KOPT-K1 (cell line): Measurements from ENCODE around the gene CCSER1.
"Not testable (repeated sequence)": the region's sequence is repeated elsewhere in the genome, so short reads cannot be mapped to it uniquely, and the experiment has no call there.

Source experiments
- H3K27ac ChIP-seq: fragments of 200-600 bp; sonication (generic); 2 replicates; pipeline ENCODE4 v1.5.1; 2016; ENCODE audit warnings: antibody characterized with exemption, mild to moderate bottlenecking, low read depth, low read length; ENCODE audit not compliant: poor library complexity, severe bottlenecking
- H3K36me3 ChIP-seq: fragments of 200-600 bp; sonication (generic); 2 replicates; pipeline ENCODE4 v1.5.1; 2017; ENCODE audit warnings: antibody characterized with exemption, mild to moderate bottlenecking, low read length, moderate library complexity; ENCODE audit not compliant: insufficient read depth
- H3K9me3 ChIP-seq: fragments of 200-600 bp; sonication (generic); 2 replicates; pipeline ENCODE4 v1.5.1; 2017; ENCODE audit warnings: antibody characterized with exemption, low read length, mild to moderate bottlenecking; ENCODE audit not compliant: insufficient read depth, poor library complexity, severe bottlenecking

Gene CCSER1

DNA sequence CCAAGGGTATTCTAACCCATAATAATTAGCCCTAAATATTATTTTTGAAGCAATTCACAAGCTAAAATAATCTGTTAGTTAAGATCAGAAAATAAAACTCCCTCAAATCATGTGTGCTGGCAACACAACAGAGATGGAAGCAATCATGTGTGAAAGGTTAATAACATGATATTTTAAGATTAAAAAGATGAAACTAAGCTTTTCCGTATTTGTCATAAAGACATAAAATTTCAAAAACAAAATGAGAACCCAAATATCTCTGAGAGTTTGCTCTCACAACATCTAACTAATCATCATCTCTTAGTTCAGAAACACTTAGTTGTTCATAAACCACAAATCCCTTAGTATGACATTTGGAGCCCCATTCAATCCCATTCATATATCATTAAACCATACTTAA, 749.1 kb downstream of the CCSER1 start:
- H3K27ac ChIP-seq = no peak overlapping the region
- no peaks in the 10 kb centered on the region for H3K36me3 ChIP-seq
- H3K9me3 ChIP-seq = no peaks in the 10 kb centered on the region

DNA sequence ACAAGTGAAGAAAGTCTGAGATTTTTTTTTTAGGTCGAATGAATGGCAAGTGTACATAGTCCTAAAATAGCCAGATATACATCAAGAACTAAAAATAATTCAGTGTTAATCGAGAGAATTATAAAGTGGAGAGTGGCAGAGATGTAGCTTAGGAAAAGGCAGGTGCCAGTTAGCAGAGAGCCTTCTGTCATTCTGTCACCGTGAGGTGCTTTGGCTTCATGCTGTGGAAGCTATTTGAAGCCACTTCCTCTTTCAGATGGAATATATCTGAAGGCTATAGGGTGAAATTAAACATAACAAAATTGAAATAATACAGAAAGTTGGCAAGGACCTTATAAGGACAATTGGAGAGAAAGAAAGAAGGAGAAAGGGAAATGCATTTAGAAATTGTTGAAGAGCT, 756.3 kb downstream of the CCSER1 start:
- no peaks in the 10 kb centered on the region for H3K36me3 ChIP-seq
- H3K9me3 ChIP-seq = no peaks in the 10 kb centered on the region
- H3K27ac ChIP-seq = no peak overlapping the region

GRCh38 chr4:90888571-90888970, 761.4 kb downstream of the CCSER1 start:
- H3K9me3 ChIP-seq = no peaks in the 10 kb centered on the region
- no peak overlapping the region for H3K27ac ChIP-seq
- no peaks in the 10 kb centered on the region for H3K36me3 ChIP-seq

DNA sequence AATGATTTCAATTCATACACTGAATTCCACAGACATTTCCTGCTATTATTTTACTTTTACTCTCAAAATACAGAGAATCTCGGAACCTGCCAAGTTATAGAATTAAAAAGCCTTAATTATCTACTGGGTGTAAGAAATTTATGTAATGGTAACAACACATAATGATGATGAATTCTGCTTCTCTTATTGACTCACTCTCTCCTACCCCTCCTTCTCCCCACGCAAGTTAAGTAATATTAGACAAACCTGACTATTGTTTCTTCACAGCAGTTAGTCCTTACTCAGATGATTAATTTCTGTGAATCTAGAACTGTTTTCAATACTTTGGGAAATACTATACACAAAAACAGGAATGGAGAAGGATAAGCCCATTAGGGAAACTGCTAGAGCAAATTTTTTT, 762.0 kb downstream of the CCSER1 start:
- no peak overlapping the region for H3K27ac ChIP-seq
- no peaks in the 10 kb centered on the region for H3K9me3 ChIP-seq

DNA sequence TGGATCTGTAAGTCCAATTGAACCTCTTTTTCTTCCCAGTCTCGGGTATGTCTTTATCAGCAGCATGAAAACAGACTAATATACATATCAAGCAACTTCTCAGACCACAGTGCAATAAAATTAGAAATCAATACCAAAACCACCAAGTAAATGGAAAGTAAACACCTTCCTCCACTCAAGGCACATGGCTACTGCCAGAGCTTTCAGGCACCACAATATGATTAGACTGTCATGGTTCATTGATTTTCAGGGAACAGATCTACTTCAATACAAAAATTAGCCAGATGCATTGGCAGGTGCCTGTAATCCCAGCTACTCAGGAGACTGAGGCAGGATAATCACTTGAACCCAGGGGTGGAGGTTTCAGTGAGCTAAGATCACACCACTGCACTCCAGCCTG, 776.2 kb downstream of the CCSER1 start:
- H3K27ac ChIP-seq, H3K36me3 ChIP-seq, H3K9me3 ChIP-seq: not testable (repeated sequence)

More for the DNA sequence above, 762.0 kb downstream of the CCSER1 start:
- H3K36me3 ChIP-seq = no peaks in the 10 kb centered on the region

GRCh38 chr4:90904021-90904420, 776.8 kb downstream of the CCSER1 start:
- H3K9me3 ChIP-seq = no peaks in the 10 kb centered on the region
- no peaks in the 10 kb centered on the region for H3K36me3 ChIP-seq
- no peak overlapping the region for H3K27ac ChIP-seq

- H3K9me3 ChIP-seq = no peaks in the 10 kb centered on the region
- no peaks in the 10 kb centered on the region for H3K36me3 ChIP-seq
- H3K27ac ChIP-seq = no peak overlapping the region
Measured at GRCh38 chr4:90906239-90906638, 779.0 kb downstream of the CCSER1 start.

DNA sequence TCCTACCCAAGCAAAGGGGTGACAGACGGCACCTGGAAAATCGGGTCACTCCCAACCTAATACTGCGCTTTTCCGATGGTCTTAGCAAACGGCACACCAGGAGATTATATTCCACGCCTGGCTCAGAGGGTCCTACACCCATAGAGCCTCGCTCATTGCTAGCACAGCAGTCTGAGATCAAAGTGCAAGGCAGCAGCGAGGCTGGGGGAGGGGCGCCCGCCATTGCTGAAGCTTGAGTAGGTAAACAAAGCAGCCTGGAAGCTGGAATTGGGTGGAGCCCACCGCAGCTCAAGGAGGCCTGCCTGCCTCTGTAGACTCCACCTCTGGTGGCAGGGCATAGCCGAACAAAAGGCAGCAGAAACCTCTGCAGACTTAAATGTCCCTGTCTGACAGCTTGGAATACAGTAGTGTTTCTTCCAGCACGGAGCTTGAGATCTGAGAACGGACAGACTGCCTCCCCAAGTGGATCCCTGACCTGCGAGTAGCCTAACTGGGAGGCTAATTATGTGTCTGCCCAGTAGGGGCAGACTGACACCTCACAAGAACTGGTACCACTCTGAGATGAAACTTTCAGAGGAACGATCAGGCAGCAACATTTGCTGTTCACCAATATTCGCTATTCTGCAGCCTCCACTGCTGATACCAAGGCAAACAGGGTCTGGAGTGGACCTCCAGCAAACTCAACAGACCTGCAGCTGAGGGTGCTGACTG, 784.7 kb downstream of the CCSER1 start:
- H3K9me3 ChIP-seq, H3K27ac ChIP-seq, H3K36me3 ChIP-seq: not testable (repeated sequence)

DNA sequence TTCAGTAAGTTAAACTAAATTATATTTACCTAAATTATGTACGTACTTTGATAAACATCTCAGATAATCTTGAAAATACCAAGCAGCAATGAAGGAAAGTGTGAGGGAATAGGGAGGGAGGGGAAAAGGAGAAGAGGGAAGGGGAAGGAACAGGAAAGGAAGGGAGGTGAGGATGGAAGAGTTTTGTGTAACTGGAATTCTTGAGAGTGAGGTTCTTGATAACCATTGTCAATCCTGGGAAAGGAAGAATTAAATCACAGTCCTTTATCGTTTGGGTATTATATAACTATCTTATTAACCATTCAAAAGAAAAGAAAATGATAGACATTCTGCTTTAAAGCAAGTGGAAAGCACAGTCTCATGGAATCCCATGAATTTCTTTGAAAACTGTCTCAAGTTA, 795.0 kb downstream of the CCSER1 start:
- no peak overlapping the region for H3K27ac ChIP-seq

GRCh38 chr4:90926957-90927356, 799.8 kb downstream of the CCSER1 start:
- no peaks in the 10 kb centered on the region for H3K9me3 ChIP-seq
- H3K36me3 ChIP-seq = no peaks in the 10 kb centered on the region
- H3K27ac ChIP-seq = no peak overlapping the region

More for the DNA sequence above, 795.0 kb downstream of the CCSER1 start:
- H3K9me3 ChIP-seq = no peaks in the 10 kb centered on the region
- H3K36me3 ChIP-seq = no peaks in the 10 kb centered on the region

GRCh38 chr4:90943311-90943710, 816.1 kb downstream of the CCSER1 start:
- Histone ChIP-seq H3K36me3 (no peaks in the 10 kb centered on the region), H3K9me3 (no peaks in the 10 kb centered on the region), H3K27ac (no peak overlapping the region)

GRCh38 chr4:90946945-90947344, 819.8 kb downstream of the CCSER1 start:
- no peak overlapping the region for H3K27ac ChIP-seq
- H3K9me3 ChIP-seq = no peaks in the 10 kb centered on the region
- H3K36me3 ChIP-seq = no peaks in the 10 kb centered on the region

DNA sequence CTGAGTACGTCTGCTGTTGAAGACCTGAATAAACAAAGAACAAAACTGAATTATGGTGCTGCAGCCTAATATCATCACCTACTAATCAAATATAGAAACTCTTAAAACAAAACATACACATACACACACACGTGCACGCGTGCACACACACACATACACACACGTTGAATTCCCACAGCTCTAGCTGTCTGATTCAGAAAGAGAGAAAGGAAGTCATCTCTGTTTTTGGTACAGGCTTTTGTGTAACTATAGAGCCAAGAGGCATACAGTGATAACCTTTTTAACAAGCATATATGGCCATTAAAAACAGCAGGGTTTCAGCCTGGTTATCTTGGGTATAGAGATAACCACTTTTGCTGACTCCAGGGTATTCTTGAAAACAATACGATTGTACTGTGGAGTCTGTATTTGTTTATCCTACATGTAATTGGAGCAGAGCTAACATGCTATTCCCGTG, 823.2 kb downstream of the CCSER1 start:
- H3K9me3 ChIP-seq = no peaks in the 10 kb centered on the region
- H3K36me3 ChIP-seq = no peaks in the 10 kb centered on the region
- H3K27ac ChIP-seq = no peak overlapping the region

DNA sequence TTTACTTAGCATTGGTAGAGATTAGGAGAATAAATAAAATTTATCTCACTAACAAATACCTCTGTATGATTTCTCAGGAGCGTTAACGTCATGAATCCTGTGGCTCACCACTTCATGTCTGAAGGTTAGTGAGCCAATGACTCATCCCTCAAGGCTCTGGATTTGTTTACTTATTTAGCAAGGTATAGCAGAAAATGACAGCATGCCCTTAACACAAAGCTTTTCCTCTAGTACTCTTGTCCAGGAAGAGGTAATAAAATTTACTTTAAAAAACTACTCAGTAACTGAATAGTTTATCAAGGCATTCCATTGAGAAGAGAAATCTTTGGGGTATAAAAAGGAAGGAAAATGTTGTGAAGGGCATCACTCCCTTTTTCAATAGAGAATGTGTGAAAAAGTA, 823.8 kb downstream of the CCSER1 start:
- no peaks in the 10 kb centered on the region for H3K9me3 ChIP-seq
- H3K36me3 ChIP-seq = no peaks in the 10 kb centered on the region
- no peak overlapping the region for H3K27ac ChIP-seq

DNA sequence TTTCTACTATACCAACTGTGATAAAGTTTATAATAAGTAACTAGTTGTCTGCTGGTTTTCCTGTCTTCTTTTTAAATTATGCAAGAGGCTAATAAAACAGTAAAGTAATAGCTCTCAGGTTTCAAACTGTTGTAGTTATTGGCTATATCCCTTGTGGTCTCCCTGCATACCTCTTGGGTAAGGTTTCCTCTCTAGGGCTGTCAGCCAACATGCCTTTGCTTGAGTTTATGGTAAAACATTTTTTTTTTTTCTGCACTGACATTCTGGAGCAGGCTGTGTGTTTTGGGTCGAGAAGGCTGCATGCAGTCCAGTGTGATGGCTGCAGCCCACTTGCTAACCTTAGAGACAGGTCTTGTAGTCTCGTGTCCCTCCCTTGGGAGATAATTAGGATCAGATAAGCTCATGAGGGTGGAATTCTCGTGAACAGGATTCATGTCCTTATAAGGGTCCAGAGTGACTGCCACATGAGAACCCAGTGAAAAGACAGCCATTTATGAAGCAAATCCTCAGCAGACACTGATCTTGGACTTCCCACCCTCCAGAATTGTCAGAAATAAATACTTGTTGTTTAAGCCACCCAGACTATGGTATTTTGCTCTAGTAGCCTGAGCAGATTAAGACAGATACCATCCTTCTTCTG, 831.2 kb downstream of the CCSER1 start:
- H3K27ac ChIP-seq = no peak overlapping the region

DNA sequence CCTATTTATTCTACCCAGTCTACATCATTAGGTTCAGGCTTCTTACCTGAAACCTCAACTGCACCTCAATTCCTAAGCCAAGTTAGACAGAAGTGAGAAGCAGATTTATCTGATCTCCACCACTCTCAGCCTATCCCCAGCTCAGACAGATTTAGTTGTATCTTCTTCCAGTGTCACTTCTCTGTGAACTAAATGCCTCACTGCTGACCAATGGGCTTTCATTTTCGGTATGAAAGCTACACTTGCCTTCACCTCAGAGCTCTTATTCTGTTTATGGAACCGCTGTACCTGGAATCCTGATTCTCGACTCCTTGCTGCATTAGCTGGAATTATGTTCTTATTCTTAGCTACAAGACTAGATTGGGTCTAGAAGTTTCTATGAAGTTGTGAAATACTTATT, 833.2 kb downstream of the CCSER1 start:
- H3K36me3 ChIP-seq = no peaks in the 10 kb centered on the region

More for the DNA sequence above, 831.2 kb downstream of the CCSER1 start:
- H3K9me3 ChIP-seq = no peaks in the 10 kb centered on the region
- no peaks in the 10 kb centered on the region for H3K36me3 ChIP-seq

More for the DNA sequence above, 833.2 kb downstream of the CCSER1 start:
- H3K27ac ChIP-seq = no peak overlapping the region
- no peaks in the 10 kb centered on the region for H3K9me3 ChIP-seq
